Embryonic facial prominence (tissue), 1 donor: Measurements from ENCODE around the gene ANTXR2.
"Not testable (repeated sequence)": the region's sequence is repeated elsewhere in the genome, so short reads cannot be mapped to it uniquely, and the experiment has no call there.

ENCODE experiments used
- DNase-seq: peaks from one replicate; pipeline ENCODE4 v3.0.0-alpha.2; 2016; ENCODE audit errors: extremely low spot score

ANTXR2 gene

DNA sequence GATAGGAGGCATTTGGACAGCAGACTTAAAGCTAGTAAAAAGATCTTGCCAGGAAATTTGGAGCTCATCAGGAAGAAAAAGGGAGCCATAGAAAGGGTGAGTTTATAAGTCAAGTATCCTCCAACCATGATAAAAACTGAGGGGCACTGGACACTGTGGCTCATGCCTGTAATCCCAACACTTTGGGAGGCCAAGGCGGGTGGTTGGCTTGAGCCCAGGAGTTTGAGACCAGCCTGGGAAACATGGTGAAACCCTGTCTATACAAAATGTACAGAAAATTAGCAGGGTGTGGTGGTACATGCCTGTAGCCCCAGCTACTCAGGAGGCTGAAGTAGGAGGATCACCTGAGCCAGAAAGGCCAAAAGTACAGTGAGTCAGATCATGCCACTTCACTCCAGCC, 48.7 kb downstream of the ANTXR2 start:
- DNase-seq, result no peak

- no peak for DNase-seq
Observed at GRCh38 chr4:80022282-80022681, 50.7 kb downstream of the ANTXR2 start.

DNA sequence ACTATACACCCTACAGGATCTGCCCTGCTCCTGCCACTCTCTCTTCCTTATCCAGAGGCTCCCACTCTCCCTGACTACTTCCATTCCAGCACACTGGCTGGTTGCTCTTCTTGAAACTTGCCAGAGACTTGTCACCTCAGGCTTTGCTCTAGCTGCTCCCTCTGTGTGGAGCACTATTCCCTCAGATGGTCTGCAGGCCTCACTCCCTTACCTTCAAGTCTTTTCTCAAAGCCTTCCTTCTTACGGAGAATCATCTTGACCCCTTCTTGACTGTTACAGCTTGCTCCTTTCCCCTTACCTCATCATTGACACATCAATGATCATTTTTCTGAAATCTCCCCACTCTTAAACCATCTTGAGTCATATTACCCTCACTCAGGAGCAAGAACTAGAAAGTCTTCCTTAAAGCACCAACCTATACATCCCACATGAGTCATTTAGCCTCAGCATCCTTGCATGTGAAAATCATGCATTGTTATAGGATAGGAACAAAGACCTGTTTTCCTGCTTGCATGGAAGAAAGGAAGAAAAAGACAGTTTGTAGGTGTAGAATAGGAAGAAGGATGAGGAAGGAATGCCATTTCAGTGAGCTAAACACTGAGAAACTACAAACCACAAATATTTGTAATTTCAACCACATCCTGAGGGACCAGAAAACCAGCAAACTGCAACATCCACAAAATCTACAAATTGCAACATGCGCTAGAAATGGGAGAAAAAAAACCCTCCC, 55.7 kb downstream of the ANTXR2 start:
- DNase-seq, result no peak

DNA sequence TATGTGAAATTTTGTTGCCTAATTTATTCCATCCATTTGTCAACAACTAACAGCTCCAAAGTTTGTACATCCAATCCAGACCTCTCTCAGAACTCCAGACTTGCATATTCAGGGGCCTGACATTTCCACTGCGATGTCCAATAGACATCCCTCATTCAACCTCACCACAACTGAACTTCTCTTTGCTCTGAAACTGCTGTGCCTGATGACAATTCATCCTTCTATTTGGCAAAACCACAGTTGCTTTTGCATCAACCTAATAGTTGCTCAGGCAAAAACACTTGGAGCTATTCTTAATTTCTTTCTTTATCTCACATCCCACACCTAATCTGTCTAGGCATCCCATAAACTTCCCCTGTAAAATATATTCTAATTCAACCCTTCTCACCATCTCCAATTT, 56.5 kb downstream of the ANTXR2 start:
- DNase-seq, result no peak

DNA sequence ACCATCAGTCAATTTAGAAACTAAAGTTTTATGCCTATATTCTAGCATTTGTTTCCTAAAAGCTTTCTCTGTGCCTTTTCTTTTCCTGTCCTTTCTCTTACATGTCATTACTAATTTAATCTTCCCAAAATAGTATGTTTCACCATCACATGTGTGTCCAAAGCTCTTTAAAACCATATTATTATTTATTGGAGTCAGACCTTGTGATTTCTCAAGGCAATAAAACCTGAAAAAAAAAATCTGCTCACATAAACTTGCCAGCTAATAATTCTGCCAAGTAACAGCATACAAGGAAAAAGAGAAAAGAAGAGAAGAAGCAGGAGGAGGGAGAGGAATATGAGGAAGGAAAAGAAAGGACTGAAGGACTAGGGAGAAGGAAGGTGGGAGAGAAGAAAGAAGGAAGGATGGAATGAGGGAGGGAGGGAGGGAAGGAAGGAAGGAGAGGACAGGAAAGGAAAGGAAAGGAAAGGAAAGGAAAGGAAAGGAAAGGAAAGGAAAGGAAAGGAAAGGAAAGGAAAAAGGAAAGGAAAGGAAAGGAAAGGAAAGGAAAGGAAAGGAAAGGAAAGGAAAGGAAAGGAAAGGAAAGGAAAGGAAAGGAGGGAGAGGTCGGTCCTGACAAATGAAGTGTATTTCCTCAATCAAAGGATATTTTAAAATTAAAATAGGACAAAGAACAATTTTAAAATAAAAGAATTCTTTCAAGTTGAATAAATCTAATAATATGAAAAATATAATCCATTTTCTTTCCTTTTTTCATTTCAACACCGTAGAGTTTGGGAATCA, 57.4 kb downstream of the ANTXR2 start:
- DNase-seq, result no peak

DNA sequence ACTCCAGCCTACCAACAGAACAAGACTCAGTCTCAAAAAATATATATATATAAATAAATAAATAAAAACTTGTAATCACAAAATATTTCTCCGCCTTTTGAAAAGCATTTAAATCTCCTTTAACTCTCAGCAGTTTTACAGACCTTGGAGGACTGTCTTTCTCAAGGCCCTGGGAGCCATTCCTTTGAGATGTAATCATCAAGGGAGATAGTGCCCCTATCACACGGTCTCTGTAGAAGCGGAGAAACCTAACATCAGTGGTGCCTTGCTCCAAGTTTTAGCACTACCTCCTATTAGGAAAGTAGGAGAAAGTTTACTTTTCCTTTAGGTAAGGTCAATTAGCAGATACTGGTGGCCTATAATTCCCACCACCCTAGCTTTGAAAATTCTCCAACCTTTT, 58.5 kb downstream of the ANTXR2 start:
- no peak for DNase-seq

GRCh38 chr4:80012291-80012690, 60.7 kb downstream of the ANTXR2 start:
- DNase-seq, result no peak

DNA sequence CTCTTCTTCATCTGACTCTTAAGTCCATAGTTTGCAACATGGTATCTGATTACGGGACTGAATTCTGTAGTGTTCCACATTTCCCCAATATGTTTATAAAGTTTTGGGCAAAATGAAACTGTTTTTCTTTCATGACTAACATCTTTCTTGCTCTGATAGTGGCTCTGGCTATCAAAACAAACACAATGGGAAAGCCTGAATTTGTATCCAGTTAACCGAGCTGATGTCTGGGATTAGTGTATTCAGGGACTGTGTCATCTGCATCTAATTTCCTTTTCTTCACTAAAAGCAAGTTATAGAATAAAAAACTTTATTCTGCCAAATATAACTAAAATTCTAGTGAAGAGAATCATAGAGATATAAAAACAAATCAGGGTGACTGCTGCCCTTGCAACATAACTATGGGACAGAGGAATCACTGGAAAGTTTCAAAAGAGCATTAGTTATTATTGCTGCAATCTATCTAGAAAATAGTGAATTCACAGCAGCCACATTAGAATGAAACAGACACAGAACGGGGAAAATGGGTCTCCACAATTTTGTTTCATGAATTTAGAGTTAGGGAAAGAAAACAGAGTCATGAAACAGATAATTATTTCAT, 61.3 kb downstream of the ANTXR2 start:
- no peak for DNase-seq

DNA sequence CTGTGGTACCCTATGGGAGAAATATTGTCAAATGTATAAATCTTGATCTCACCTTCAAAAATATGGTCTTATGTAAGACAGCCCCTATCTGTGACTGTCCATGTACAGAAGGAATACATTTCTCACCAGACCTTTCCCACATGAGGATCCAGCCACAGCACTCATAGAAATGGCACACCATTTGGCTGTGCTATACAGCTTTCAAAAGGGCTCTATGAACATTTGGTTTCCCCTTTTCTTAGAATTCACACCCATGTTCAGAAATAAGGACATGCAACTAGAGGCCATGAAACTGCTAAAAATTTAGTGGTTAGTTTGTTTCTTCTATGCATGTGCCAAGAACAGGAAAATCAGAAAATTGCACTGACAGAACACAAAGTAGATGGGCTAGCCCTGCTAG, 62.7 kb downstream of the ANTXR2 start:
- DNase-seq, result no peak

DNA sequence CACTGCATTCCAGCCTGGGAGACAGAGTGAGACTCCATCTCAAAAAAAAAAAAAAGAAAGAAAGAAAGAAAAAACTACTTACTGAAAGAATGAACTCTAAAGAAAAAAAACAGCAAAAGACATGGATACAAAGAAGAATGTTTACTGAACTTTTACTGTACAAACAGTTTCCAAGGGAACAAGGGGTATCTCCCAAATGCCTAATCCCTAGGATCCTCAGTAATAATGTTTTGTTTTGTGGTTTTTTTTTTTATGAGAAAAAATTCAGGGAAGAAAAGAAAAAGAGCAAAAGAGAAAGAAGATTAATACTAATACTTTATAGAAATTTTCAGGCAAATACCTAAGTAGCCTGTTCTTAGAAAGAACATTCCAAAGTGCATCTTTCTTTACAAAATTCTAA, 63.2 kb downstream of the ANTXR2 start:
- DNase-seq, result no peak

DNA sequence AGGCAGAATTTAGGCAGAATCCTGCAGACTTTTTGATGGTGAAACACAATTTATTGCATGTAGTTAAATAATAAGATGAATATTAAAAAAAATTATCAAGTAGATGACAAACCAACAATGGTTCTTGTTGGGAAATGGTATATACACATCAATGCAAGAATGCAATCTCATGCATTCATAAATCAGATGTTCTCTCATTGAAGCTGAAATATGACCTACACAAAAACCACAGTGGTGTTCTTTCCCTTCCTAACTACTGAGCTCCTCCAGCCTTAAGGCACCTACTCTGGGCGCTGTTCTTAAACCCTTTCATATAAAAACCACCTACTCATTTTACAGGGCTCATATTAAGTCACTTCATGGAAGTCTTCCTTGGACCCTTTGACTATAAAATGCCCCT, 64.1 kb downstream of the ANTXR2 start:
- DNase-seq, result no peak

DNA sequence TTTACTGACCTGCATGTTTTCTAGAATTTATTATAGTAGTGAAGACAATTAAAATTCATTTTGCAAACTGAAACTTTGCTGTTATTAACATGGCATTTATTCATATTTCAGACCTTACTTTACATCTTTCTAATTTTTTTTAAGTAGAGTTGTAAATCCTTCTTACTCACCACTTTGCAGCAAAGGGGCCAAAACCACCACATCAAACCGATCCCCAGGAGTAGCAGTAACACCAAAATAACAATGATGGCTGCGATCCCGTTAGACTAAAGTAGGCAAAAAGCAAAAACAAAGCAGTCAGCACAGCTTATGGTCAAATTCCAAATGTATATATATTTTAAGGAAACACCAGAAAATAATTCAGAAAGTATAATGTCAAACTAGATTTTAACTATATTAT, 64.7 kb downstream of the ANTXR2 start:
- no peak for DNase-seq

DNA sequence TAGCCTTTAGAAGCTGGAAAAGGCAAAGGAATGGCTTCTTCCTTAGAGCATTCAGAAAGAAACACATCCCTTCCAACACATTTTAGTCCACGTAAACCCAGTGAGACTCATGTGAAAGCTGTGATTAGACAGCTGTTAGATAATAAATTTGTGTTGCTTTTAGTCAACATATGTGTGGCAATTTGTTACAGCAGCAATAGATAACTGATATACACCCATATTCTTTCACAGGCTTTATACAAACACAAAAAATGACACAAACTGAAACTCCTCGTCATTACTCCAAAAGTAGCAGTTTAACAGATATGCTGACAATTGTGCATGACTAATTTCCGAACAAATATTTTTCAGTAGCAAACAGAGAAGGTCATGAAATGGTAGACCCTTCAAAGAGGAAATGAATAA, 65.3 kb downstream of the ANTXR2 start:
- DNase-seq, result no peak

DNA sequence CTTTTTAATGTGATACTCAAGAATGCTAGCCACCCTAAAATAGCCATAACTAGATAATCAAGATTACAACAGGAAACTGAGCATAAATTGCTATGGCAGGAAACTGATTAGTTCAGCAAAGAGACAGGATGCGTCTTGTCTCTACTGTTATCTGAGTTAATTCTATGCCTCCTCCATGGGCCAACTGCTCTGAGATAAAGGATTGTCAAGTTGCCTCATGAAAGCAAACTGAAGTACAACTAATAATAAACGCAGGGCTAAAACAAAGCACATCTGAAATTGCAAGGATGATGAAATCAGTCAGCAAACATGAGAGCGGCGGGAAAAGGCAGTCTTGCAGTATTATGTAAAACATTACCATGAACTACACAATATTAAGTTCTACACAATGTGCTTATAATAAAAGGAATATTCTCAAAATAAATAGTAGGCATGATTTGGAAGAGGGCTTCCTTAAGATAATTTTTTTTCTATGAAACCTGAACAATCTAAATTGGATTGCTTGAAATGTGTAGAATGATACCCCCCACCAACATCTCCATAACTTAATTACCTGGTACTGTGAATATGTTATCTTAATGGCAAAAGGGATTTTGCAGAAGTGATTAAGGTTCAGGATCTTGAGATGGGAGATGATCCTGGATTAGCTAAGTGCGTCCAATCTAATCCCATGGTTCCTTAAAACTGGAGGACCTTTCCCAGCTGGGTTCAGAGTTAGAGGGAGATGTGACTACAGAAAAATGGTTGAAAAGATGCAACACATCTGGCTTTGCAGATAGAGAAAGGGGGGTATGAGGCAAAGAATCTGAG, 65.9 kb downstream of the ANTXR2 start:
- no peak for DNase-seq

- no peak for DNase-seq
Observed at GRCh38 chr4:80005863-80006262, 67.2 kb downstream of the ANTXR2 start.

DNA sequence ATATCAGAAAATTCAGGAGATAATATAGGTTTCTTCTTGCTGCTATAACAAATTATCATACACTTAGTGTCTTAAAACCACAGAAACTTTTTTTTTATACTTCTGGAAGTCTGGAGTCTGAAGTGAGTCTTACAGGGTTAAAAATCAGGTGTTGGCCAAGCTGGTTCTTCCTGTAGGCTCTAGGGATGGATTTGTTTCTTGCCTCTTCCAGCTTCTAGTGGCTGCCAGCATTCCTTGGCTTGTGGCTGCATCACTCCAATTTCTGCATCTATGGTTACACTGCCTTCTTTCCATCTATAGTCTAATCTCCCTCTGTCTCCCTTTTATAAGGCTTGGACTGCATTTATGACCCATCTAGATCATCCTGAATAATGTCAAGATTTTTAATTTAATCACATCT, 68.7 kb downstream of the ANTXR2 start:
- no peak for DNase-seq

DNA sequence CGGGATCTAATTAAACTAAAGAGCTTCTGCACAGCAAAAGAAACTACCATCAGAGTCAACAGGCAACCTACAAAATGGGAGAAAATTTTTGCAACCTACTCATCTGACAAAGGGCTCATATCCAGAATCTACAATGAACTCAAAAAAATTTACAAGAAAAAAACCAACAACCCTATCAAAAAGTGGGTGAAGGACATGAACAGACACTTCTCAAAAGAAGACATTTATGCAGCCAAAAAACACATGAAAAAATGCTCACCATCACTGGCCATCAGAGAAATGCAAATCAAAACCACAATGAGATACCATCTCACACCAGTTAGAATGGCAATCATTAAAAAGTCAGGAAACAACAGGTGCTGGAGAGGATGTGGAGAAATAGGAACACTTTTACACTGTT, 70.5 kb downstream of the ANTXR2 start:
- not testable (repeated sequence) for DNase-seq

GRCh38 chr4:79999048-79999447, 74.0 kb downstream of the ANTXR2 start:
- not testable (repeated sequence) for DNase-seq

DNA sequence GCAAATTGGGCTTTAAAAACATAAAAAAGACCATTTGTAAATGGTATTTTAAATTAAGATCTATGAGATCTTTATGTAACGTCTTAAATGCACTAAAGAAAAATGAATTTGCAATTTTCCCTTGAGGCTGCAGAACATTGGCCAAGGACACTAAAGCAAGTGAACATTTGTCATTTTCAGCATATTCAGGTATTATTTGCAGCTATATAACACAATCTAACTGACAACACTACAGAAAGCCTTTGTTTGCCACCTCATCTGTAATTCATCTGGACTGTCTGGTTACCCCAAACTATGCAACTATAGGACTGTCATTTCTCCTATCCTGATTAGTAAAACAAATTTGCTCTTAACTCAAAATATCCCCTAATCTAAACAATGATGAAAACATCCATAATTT, 74.8 kb downstream of the ANTXR2 start:
- DNase-seq, result no peak

DNA sequence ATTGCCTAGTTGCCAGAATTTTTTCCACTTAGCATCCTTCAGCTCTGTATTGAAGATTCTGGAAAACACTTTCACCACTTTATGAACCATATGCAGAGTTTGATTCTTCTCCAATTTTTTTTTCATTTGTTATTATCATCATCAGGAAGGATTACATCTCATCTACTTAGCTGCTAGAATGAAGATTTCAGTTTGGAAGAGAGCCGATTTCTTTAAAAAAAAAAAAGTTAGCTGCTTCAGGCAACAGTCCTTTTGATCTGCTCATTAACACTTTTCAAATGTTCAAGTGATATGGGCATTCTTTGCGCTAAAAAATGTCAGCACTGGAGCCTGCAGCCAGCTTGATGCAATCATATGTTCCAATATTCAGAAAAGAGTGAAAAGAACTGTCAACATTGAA, 76.2 kb downstream of the ANTXR2 start:
- no peak for DNase-seq

DNA sequence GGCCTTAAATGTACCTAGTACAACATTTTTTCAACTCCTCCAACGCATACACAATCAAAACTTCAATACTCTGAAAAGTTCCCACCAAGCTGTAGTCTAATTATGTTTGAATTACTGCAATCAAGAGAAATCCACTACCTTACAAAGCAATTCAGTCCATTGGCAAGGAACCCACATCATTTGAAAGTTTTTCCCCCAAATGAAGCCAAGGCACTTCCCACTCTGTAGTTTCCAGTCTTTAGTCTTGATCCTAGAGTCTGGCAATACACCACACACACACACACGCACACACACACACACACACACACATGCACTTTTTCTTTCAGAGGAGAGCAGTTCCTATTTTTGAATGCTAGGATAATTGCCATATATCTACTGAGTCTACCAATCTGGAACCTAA, 79.6 kb downstream of the ANTXR2 start:
- no peak for DNase-seq

GRCh38 chr4:79991601-79992000, 81.4 kb downstream of the ANTXR2 start:
- DNase-seq, result no peak
